Tibial artery (tissue), 4 donors: ENCODE results near the gene HBD.
"Not testable (repeated sequence)": the region's sequence is repeated elsewhere in the genome, so short reads cannot be mapped to it uniquely, and the experiment has no call there.

Source experiments
- DNase-seq, 2 donors: peaks; one replicate each; pipeline ENCODE4 v3.0.0-alpha.2; 2019
- H3K27ac ChIP-seq, 2 donors: fragments of 200-600 bp; sonication (generic) in 1 of 2; 1 replicate in 1 of 2; 2 replicates in 1 of 2; pipeline ENCODE4 v1.5.1; 2018 to 2019; ENCODE audit warnings: mild to moderate bottlenecking in 1 of 2
- H3K27me3 ChIP-seq, 2 donors: fragments of 200-600 bp; sonication (generic) in 1 of 2; one replicate each; pipeline versions ENCODE4 v1.5.1 to v1.6.0; 2016 to 2019
- H3K36me3 ChIP-seq, 3 donors: fragments of 200-600 bp; sonication (generic) in 2 of 3; one replicate each; pipeline ENCODE4 v1.5.1; 2016 to 2019; ENCODE audit warnings: mild to moderate bottlenecking in 2 of 3
- H3K4me1 ChIP-seq, 4 donors: fragments of 200-600 bp; sonication (generic) in 2 of 4; 1 replicate in 3 of 4; 2 replicates in 1 of 4; pipeline ENCODE4 v1.5.1; 2016 to 2019
- H3K4me3 ChIP-seq, 2 donors: fragments of 200-600 bp; sonication (generic) in 1 of 2; 1 replicate in 1 of 2; 2 replicates in 1 of 2; pipeline ENCODE4 v1.5.1; 2018 to 2019; ENCODE audit warnings: mild to moderate bottlenecking in 2 of 2
- H3K9me3 ChIP-seq, 3 donors: fragments of 200-600 bp; sonication (generic) in 1 of 3; one replicate each; pipeline ENCODE4 v1.5.1; 2016 to 2019
- CTCF ChIP-seq, 2 experiments: fragments of 200-600 bp in 1 of 2; fragments of 450-650 bp in 1 of 2; IDR thresholded peaks; one replicate each; pipeline ENCODE4 v1.5.1; 2017 to 2019; ENCODE audit warnings: antibody characterized with exemption in 2 of 2, mild to moderate bottlenecking in 1 of 2, moderate library complexity in 1 of 2
- intact Hi-C: fragments of 100-400 bp; cut with DNase I; formaldehyde crosslinking; loops from one replicate; pipeline ENCODE4 v1.15.0; 2023; ENCODE audit warnings: low total_unique reads

HBD gene

GRCh38 chr11:5251746-5252145 lies 17.5 kb upstream of the HBD start:
- intact Hi-C loops: no loop called here

GRCh38 chr11:5250543-5251204 lies 16.4 kb upstream of the HBD start:
- no peak for DNase-seq
- H3K36me3 ChIP-seq: no peaks in the 10 kb centered on the region
- no peaks in the 10 kb centered on the region for H3K9me3 ChIP-seq
- TF ChIP-seq CTCF (IDR thresholded peaks at IDR 0.05): no peak
- H3K4me3 ChIP-seq: no peak overlapping the region
- H3K27me3 ChIP-seq: no peaks in the 10 kb centered on the region
- no peaks in the 10 kb centered on the region for H3K4me1 ChIP-seq
- no peak overlapping the region for H3K27ac ChIP-seq
- intact Hi-C loops: no loop called here

More at GRCh38 chr11:5251746-5252145, 17.5 kb upstream of the HBD start:
- no peaks in the 10 kb centered on the region for H3K9me3 ChIP-seq
- no peaks in the 10 kb centered on the region for H3K4me1 ChIP-seq
- H3K27ac ChIP-seq: no peak overlapping the region
- no peak for DNase-seq
- TF ChIP-seq CTCF (IDR thresholded peaks at IDR 0.05): no peak
- H3K36me3 ChIP-seq: no peaks in the 10 kb centered on the region
- no peak overlapping the region for H3K4me3 ChIP-seq
- H3K27me3 ChIP-seq: no peaks in the 10 kb centered on the region

GRCh38 chr11:5249807-5250396 lies 15.6 kb upstream of the HBD start, which contains the start of gene HBG1:
HBG1 (minus strand) TSS chr11:5249857; CDS start chr11:5249804, 53 bp downstream.
- H3K27me3 ChIP-seq, H3K4me3 ChIP-seq, H3K9me3 ChIP-seq, H3K4me1 ChIP-seq, H3K27ac ChIP-seq, intact Hi-C loops, DNase-seq, H3K36me3 ChIP-seq: not testable (repeated sequence)

GRCh38 chr11:5248498-5248897 lies 14.2 kb upstream of the HBD start:
- not testable (repeated sequence) for H3K9me3 ChIP-seq, DNase-seq, H3K27me3 ChIP-seq

GRCh38 chr11:5247472-5248192 lies 13.3 kb upstream of the HBD start:
- Histone ChIP-seq H3K9me3 (no peaks in the 10 kb centered on the region), H3K27me3 (no peaks in the 10 kb centered on the region), H3K27ac (no peak overlapping the region), H3K4me1 (no peaks in the 10 kb centered on the region), H3K36me3 (no peaks in the 10 kb centered on the region), H3K4me3 (no peak overlapping the region)
- intact Hi-C loops: no loop called here
- DNase-seq: no peak
- no peak for TF ChIP-seq CTCF (IDR thresholded peaks at IDR 0.05)

More at GRCh38 chr11:5248498-5248897, 14.2 kb upstream of the HBD start:
- H3K4me3 ChIP-seq, H3K4me1 ChIP-seq, H3K36me3 ChIP-seq, H3K27ac ChIP-seq, intact Hi-C loops: not testable (repeated sequence)

- H3K36me3 ChIP-seq: no peaks in the 10 kb centered on the region
- H3K4me1 ChIP-seq: no peaks in the 10 kb centered on the region
- TF ChIP-seq CTCF (IDR thresholded peaks at IDR 0.05): no peak
- H3K9me3 ChIP-seq: no peaks in the 10 kb centered on the region
- intact Hi-C loops: no loop called here
- H3K27me3 ChIP-seq: no peaks in the 10 kb centered on the region
- H3K27ac ChIP-seq: no peak overlapping the region
- no peak for DNase-seq
- H3K4me3 ChIP-seq: no peak overlapping the region
Observed at GRCh38 chr11:5246772-5247471, 12.6 kb upstream of the HBD start.
